ENCODE results near the gene METTL15.

GRCh38 chr11:28343304-28344233 lies 235.4 kb downstream of the METTL15 start:
- TF ChIP-seq, protein P1, sequence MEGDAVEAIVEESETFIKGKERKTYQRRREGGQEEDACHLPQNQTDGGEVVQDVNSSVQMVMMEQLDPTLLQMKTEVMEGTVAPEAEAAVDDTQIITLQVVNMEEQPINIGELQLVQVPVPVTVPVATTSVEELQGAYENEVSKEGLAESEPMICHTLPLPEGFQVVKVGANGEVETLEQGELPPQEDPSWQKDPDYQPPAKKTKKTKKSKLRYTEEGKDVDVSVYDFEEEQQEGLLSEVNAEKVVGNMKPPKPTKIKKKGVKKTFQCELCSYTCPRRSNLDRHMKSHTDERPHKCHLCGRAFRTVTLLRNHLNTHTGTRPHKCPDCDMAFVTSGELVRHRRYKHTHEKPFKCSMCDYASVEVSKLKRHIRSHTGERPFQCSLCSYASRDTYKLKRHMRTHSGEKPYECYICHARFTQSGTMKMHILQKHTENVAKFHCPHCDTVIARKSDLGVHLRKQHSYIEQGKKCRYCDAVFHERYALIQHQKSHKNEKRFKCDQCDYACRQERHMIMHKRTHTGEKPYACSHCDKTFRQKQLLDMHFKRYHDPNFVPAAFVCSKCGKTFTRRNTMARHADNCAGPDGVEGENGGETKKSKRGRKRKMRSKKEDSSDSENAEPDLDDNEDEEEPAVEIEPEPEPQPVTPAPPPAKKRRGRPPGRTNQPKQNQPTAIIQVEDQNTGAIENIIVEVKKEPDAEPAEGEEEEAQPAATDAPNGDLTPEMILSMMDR (IDR thresholded peaks at IDR 0.05): no peak
- TF ChIP-seq POLR2A (IDR thresholded peaks at IDR 0.05): no peak

Data from uterus (tissue), 2 donors.